K562 (cell line): ENCODE results near the gene HPX. TPM values are rescaled to one million over a fixed set of nuclear protein-coding genes. Genes with fewer than 3 reads are reported as not detected.

Experiments used
- ATAC-seq: fragments of 200-7000 bp; cut with Tn5 transposase; 3 replicates; pipeline ENCODE4 v1.9.1; 2020; ENCODE audit warnings: moderate library complexity
- BruUV-seq: library from RNA; stranded (reverse); fragments of 400-500 nt; replicated peaks from 2 replicates; lab custom pipeline; 2021; lab: Mats Ljungman, UMichigan
- CTCF ChIA-PET: fragments of 300-600 bp; formaldehyde crosslinking; extraction: SDS; loops from one replicate; lab custom pipeline; 2021; ENCODE audit warnings: low intra/inter-chr PET ratio; lab: Yijun Ruan, JAX
- POLR2A ChIA-PET: fragments of 300-600, 350-650 bp; sonication (Branson Sonifier 250); formaldehyde crosslinking; extraction: SDS; loops from one replicate; lab custom pipeline; 2021; ENCODE audit warnings: antibody characterized with exemption, inconsistent platforms; lab: Yijun Ruan, JAX
- DNase-seq, 4 experiments: peaks; one replicate each; pipeline versions ENCODE4 v3.0.0 to v3.0.0-alpha.2; 2011 to 2018; ENCODE audit warnings: low spot score in 3 of 4, mixed read lengths in 3 of 4; ENCODE audit errors: extremely low read depth in 1 of 4
- FAIRE-seq: peaks from 2 replicates; lab custom pipeline; 2011; peaks lifted over from hg19 to GRCh38; lab: Jason Lieb, UNC
- H2AFZ ChIP-seq: 2 replicates; pipeline ENCODE4 v1.6.0; 2011; ENCODE audit warnings: low read depth, low read length, control low read depth, inconsistent platforms
- H3K27ac ChIP-seq: fragments of 200-600 bp; 3 replicates; pipeline ENCODE4 v1.8.0; 2011; ENCODE audit warnings: low read depth, mild to moderate bottlenecking, control low read depth, inconsistent platforms, low read length, moderate library complexity, mixed read lengths; ENCODE audit errors: extremely low read depth
- H3K27me3 ChIP-seq, 2 experiments: fragments of 300-600 bp in 1 of 2; 2 replicates in 1 of 2; 3 replicates in 1 of 2; pipeline versions ENCODE4 v1.6.0 to v1.8.0; 2011; ENCODE audit warnings: inconsistent platforms in 2 of 2, low read length in 2 of 2, mild to moderate bottlenecking in 1 of 2, mixed read lengths in 1 of 2, moderate library complexity in 1 of 2; ENCODE audit not compliant: control insufficient read depth in 2 of 2, insufficient read depth in 2 of 2
- H3K36me3 ChIP-seq: fragments of 300-600 bp; 3 replicates; pipeline ENCODE4 v1.8.0; 2011; ENCODE audit warnings: mild to moderate bottlenecking, low read length, inconsistent platforms; ENCODE audit not compliant: control insufficient read depth, insufficient read depth
- H3K4me1 ChIP-seq, 2 experiments: fragments of 200-600 bp in 1 of 2; replicated peaks in 1 of 2; 2 replicates in 1 of 2; 3 replicates in 1 of 2; pipeline versions ENCODE4 v1.5.1 to v1.8.0; 2011; ENCODE audit warnings: inconsistent platforms in 2 of 2, low read length in 2 of 2, mild to moderate bottlenecking in 1 of 2, mixed read lengths in 1 of 2, moderate library complexity in 1 of 2; ENCODE audit not compliant: control insufficient read depth in 2 of 2, insufficient read depth in 2 of 2
- H3K4me2 ChIP-seq: 2 replicates; pipeline ENCODE4 v1.6.1; 2011; ENCODE audit warnings: low read length, control low read depth, inconsistent platforms, mixed read lengths; ENCODE audit not compliant: insufficient read depth
- H3K4me3 ChIP-seq: fragments of 200-600 bp; sonication (generic), shearing (Covaris generic); 2 replicates; pipeline ENCODE4 v1.5.1; 2016; ENCODE audit warnings: control low read depth, inconsistent platforms
- H3K79me2 ChIP-seq: fragments of 200-600 bp; 3 replicates; pipeline ENCODE4 v1.8.0; 2011; ENCODE audit warnings: low read length, inconsistent platforms; ENCODE audit not compliant: control insufficient read depth, insufficient read depth
- H3K9ac ChIP-seq, 2 experiments: 2 replicates each; pipeline versions ENCODE4 v1.6.0 to v1.6.1; 2011; ENCODE audit warnings: low read depth in 2 of 2, low read length in 2 of 2, control low read depth in 1 of 2, inconsistent platforms in 1 of 2, mild to moderate bottlenecking in 1 of 2, mixed read lengths in 1 of 2; ENCODE audit not compliant: insufficient read depth in 1 of 2
- H3K9me1 ChIP-seq: one replicate; pipeline ENCODE4 v1.6.0; 2011; ENCODE audit warnings: inconsistent platforms, mild to moderate bottlenecking, low read length, moderate library complexity; ENCODE audit not compliant: control insufficient read depth, insufficient read depth
- H3K9me3 ChIP-seq: replicated peaks from 2 replicates; pipeline ENCODE4 v1.5.1; 2011; ENCODE audit warnings: low read depth, low read length, inconsistent platforms; ENCODE audit not compliant: control insufficient read depth, insufficient read depth
- H4K20me1 ChIP-seq: replicated peaks from 2 replicates; pipeline ENCODE4 v1.6.1; 2011; ENCODE audit warnings: low read length, inconsistent platforms, mixed read lengths; ENCODE audit not compliant: control insufficient read depth, insufficient read depth
- TAL1 ChIP-seq: fragments of 450-650 bp; IDR thresholded peaks from 2 replicates; pipeline ENCODE4 v1.6.1; 2016; ENCODE audit warnings: mild to moderate bottlenecking
- TGIF2 ChIP-seq: sonication (generic); formaldehyde crosslinking; IDR thresholded peaks from 2 replicates; pipeline ENCODE4 v1.8.1; 2022; ENCODE audit warnings: mild to moderate bottlenecking, missing genetic modification reagents, moderate library complexity
- ZNF830 ChIP-seq: fragments of 250-450 bp; sonication (Bioruptor Pico); IDR thresholded peaks from 2 replicates; pipeline ENCODE4 v1.5.0; 2021; ENCODE audit warnings: mild to moderate bottlenecking
- WGBS: fragments of 100-300 bp; shearing (Covaris generic); methylation state at CpG from one replicate; pipeline ENCODE4 v1.1.6; 2016; ENCODE audit warnings: low coverage, mixed read lengths; ENCODE audit not compliant: insufficient coverage; ENCODE audit errors: missing lambda C conversion rate; 5-methylcytosine and 5-hydroxymethylcytosine counted together
- in situ Hi-C: fragments of 300-500 bp; cut with MboI; formaldehyde crosslinking; loops from 4 replicates; pipeline ENCODE4 v1.15.0; 2018; ENCODE audit warnings: inconsistent platforms, mixed read lengths
- intact Hi-C: fragments of 100-400 bp; cut with micrococcal nuclease; formaldehyde crosslinking; loops from 2 replicates; pipeline ENCODE4 v1.14.2; 2022
- polyA plus RNA-seq, 8 experiments: library from polyadenylated mRNA; depleted of rRNA in 4 of 8; stranded (reverse) in 5 of 8; unstranded in 3 of 8; fragments of >200 nt; fragmentation: Nextera tagmentation in 2 of 8; fragmentation: Illumina TruSeq in 1 of 8; extraction: Ambion mirVana in 2 of 8; extraction: Trizol in 1 of 8; gene quantifications; 2 replicates each; pipeline versions ENCODE4 v1.2.1 to v1.2.3, GENCODE V29; 2011 to 2014; ENCODE audit warnings: inconsistent platforms in 1 of 8, missing spikeins in 1 of 8
- total RNA-seq, 7 experiments: library from RNA; depleted of rRNA in 6 of 7; stranded (reverse); fragments of >200 nt in 6 of 7; fragmentation: Illumina TruSeq in 2 of 7; extraction: Trizol in 2 of 7; gene quantifications; 2 replicates each; pipeline versions ENCODE4 v1.2.1 to v1.2.3, GENCODE V29; 2011 to 2021; ENCODE audit warnings: low replicate concordance in 1 of 7
- TF ChIP-seq, protein P1 (sequence below): fragments of 450-650 bp; IDR thresholded peaks from 2 replicates; pipeline ENCODE4 v1.6.1; 2018; ENCODE audit not compliant: partially characterized antibody
- TF ChIP-seq, protein P2 (sequence below): sonication (generic); formaldehyde crosslinking; IDR thresholded peaks from 2 replicates; pipeline ENCODE4 v1.9.0; 2022; ENCODE audit warnings: mild to moderate bottlenecking, missing genetic modification reagents
- TF ChIP-seq, protein P3 (sequence below): sonication (generic); formaldehyde crosslinking; IDR thresholded peaks from 2 replicates; pipeline ENCODE4 v1.8.0; 2022; ENCODE audit warnings: missing genetic modification reagents, mild to moderate bottlenecking, moderate library complexity, borderline replicate concordance

The HPX gene
- total and polyA plus RNA-seq, 9 of the 15 experiments (the other 6 are each of a cell fraction or from before 2014, with no cell fraction given) = 0.12 to 1.2 (median 0.49) TPM; not detected in 1

DNA sequence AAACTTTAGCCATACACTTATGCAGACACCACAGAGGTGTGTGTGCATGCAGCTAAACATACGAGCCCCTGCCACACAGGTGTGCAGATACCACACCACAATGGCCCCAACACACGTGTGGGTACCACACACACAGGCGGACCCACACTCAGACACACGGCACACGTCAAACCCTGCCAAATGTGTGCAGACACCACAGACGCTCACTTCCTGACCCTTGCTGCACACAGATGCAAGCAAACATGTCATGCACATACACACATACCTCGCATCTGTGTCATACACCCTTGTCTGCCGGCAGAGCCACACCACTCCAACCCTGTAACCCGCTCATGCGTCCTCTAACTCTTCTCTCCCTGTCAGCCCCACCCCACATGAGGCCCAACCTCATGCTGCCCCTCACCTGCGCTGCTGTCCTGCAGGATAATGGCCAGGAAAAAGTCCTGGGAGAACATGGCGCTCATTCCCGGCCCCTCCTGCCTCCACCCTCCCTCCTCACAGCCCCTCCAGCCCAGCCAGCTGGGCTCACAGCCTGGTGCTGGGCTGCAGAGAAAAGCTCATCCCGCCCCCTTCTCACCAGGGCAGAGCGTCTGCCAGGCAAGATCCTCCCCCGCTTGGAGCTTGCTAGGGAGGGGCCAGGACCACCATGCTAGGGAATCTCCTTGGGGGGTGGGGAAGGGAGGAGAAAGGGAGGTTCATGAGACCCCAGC is 36.3 kb downstream of the HPX start:
- TF ChIP-seq, protein P1, sequence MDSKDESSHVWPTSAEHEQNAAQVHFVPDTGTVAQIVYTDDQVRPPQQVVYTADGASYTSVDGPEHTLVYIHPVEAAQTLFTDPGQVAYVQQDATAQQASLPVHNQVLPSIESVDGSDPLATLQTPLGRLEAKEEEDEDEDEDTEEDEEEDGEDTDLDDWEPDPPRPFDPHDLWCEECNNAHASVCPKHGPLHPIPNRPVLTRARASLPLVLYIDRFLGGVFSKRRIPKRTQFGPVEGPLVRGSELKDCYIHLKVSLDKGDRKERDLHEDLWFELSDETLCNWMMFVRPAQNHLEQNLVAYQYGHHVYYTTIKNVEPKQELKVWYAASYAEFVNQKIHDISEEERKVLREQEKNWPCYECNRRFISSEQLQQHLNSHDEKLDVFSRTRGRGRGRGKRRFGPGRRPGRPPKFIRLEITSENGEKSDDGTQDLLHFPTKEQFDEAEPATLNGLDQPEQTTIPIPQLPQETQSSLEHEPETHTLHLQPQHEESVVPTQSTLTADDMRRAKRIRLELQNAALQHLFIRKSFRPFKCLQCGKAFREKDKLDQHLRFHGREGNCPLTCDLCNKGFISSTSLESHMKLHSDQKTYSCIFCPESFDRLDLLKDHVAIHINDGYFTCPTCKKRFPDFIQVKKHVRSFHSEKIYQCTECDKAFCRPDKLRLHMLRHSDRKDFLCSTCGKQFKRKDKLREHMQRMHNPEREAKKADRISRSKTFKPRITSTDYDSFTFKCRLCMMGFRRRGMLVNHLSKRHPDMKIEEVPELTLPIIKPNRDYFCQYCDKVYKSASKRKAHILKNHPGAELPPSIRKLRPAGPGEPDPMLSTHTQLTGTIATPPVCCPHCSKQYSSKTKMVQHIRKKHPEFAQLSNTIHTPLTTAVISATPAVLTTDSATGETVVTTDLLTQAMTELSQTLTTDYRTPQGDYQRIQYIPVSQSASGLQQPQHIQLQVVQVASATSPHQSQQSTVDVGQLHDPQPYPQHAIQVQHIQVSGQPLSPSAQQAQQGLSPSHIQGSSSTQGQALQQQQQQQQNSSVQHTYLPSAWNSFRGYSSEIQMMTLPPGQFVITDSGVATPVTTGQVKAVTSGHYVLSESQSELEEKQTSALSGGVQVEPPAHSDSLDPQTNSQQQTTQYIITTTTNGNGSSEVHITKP = no peak
- TF ChIP-seq, protein P2, sequence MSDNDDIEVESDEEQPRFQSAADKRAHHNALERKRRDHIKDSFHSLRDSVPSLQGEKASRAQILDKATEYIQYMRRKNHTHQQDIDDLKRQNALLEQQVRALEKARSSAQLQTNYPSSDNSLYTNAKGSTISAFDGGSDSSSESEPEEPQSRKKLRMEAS (CRISPR knock-in tag) = peak; percentile 15; the same call in 1 of the 2 replicates
- no peak for TF ChIP-seq TAL1
- TF ChIP-seq, protein P3, sequence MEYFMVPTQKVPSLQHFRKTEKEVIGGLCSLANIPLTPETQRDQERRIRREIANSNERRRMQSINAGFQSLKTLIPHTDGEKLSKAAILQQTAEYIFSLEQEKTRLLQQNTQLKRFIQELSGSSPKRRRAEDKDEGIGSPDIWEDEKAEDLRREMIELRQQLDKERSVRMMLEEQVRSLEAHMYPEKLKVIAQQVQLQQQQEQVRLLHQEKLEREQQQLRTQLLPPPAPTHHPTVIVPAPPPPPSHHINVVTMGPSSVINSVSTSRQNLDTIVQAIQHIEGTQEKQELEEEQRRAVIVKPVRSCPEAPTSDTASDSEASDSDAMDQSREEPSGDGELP (CRISPR knock-in tag) = 0 out of 2 replicates have a peak, but pooled peaks have one; percentile 14
- TF ChIP-seq ZNF830 = no peak
- TF ChIP-seq TGIF2 (CRISPR knock-in tag) = no peak
- no peak overlapping the region for H2AFZ ChIP-seq
- POLR2A ChIA-PET = interaction anchor here (0.6 kb wide), 1 partner anchor 14 kb away, joined by 3 read pairs; the partner anchor contains the start of gene SMPD1
- CTCF ChIA-PET = no interaction called here
- 0 out of 2 replicates have a peak, but pooled peaks cover 3% of the 10 kb centered on the region for H4K20me1 ChIP-seq
- DNase-seq = no peak
- H3K9ac ChIP-seq = 0 out of 4 replicates have a peak overlapping the region, but pooled peaks of 1 of the 2 experiments have one; percentile 5
- no peak overlapping the region for H3K27ac ChIP-seq
- H3K27me3 ChIP-seq = peaks cover 21 to 57% of the 10 kb centered on the region in 2 experiments; a peak in 4 of 5 replicates
- intact Hi-C loops = no loop called here
- under 1% methylated on average over 16 of the region's 16 CpGs for WGBS
- BruUV-seq = no TSS peak
- H3K4me3 ChIP-seq = no peak overlapping the region
- no peaks in the 10 kb centered on the region for H3K79me2 ChIP-seq
- peak; percentile 22; the same call in 1 of the 3 replicates for ATAC-seq
- H3K36me3 ChIP-seq = no peaks in the 10 kb centered on the region
- H3K4me1 ChIP-seq = peaks cover 0 to 7% of the 10 kb centered on the region in 2 experiments; a peak in 3 of 5 replicates
- no peak for FAIRE-seq
- no peaks in the 10 kb centered on the region for H3K9me1 ChIP-seq
- H3K4me2 ChIP-seq = no peak overlapping the region
- in situ Hi-C loops = no loop called here
- no peaks in the 10 kb centered on the region for H3K9me3 ChIP-seq
